ENCODE results near the gene HENMT1. TPM values are rescaled to one million over a fixed set of nuclear protein-coding genes. Genes with fewer than 3 reads are reported as not detected.

The HENMT1 gene
- total and polyA plus RNA-seq, 4 donors, result 3.4 to 7.8 (median 4.7) TPM

DNA sequence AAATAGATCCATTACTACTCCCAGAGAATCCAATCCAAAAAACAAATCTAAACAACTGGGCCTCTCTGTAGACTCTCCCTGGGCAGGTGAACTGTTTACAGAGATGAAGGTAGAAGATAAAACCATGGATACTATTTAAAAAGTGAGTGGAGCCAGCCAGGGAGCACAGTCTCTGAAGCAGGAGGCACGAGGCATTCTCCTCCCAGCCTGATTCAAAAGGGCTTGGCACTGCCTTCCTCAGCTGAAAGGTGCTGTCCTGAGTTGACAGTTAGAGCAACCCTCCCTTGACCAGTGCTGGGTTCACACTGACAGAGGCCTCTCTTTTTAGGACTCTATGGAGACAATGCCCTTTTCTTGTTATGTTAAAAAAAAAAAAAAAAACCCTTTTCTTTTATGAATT, 36.8 kb downstream of the HENMT1 start:
- Histone ChIP-seq H3K27me3 (ENCODE audit: control insufficient read depth in 3 of 3, insufficient read depth in 3 of 3, low read length in 2 of 3) (no peaks in the 10 kb centered on the region), H3K9me3 (ENCODE audit: control insufficient read depth in 4 of 4, insufficient read depth in 3 of 4, low read length in 3 of 4) (no peaks in the 10 kb centered on the region), H3K36me3 (ENCODE audit: control insufficient read depth in 4 of 4, insufficient read depth in 4 of 4, low read length in 4 of 4) (peaks cover 0 to 9% (median 3%) of the 10 kb centered on the region in 4 donors), H3K4me3 (no peak overlapping the region), H3K9ac (ENCODE audit: insufficient read depth in 1 of 2, low read length in 2 of 2) (no peak overlapping the region), H3K4me1 (ENCODE audit: control insufficient read depth in 5 of 5, insufficient read depth in 5 of 5, low read length in 5 of 5) (peaks cover 0 to 16% (median 0%) of the 10 kb centered on the region in 5 donors), H3K27ac (ENCODE audit: low read depth in 1 of 2, low read length in 1 of 2) (no peak overlapping the region)
- no peak for DNase-seq
- TF ChIP-seq, protein P1, sequence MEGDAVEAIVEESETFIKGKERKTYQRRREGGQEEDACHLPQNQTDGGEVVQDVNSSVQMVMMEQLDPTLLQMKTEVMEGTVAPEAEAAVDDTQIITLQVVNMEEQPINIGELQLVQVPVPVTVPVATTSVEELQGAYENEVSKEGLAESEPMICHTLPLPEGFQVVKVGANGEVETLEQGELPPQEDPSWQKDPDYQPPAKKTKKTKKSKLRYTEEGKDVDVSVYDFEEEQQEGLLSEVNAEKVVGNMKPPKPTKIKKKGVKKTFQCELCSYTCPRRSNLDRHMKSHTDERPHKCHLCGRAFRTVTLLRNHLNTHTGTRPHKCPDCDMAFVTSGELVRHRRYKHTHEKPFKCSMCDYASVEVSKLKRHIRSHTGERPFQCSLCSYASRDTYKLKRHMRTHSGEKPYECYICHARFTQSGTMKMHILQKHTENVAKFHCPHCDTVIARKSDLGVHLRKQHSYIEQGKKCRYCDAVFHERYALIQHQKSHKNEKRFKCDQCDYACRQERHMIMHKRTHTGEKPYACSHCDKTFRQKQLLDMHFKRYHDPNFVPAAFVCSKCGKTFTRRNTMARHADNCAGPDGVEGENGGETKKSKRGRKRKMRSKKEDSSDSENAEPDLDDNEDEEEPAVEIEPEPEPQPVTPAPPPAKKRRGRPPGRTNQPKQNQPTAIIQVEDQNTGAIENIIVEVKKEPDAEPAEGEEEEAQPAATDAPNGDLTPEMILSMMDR (IDR thresholded peaks at IDR 0.05; ENCODE audit: control extremely low read depth, extremely low read depth), result no peak
- ATAC-seq (ENCODE audit: insufficient read depth, low FRiP score), result no peak
- WGBS, 2 donors, result 85 to 95% methylated on average over 1 of the region's 1 CpG

DNA sequence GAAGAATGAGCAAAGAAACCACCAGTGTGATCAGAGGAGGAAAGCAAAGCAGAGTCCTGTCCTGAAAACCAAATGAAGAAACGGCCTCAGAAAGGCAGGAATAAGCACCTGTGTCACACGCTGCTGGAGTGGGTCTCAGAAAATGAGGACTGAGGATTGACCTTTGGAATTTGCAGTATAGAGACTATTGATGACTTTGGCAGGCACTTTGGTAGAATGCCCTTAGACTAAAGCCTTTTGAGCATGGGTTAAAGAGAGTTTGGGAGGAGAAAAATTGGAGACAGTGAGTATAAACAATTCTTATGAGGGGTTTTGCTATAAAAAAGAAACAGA, 43.2 kb downstream of the HENMT1 start:
- DNase-seq (no peak), ATAC-seq (ENCODE audit: insufficient read depth, low FRiP score) (no peak)
- H3K9ac ChIP-seq (ENCODE audit: insufficient read depth in 1 of 2, low read length in 2 of 2), result no peak overlapping the region
- no peaks in the 10 kb centered on the region for H3K9me3 ChIP-seq (ENCODE audit: control insufficient read depth in 4 of 4, insufficient read depth in 3 of 4, low read length in 3 of 4)
- peaks cover 0 to 10% (median 0%) of the 10 kb centered on the region in 5 donors for H3K4me1 ChIP-seq (ENCODE audit: control insufficient read depth in 5 of 5, insufficient read depth in 5 of 5, low read length in 5 of 5)
- H3K27ac ChIP-seq (ENCODE audit: low read depth in 1 of 2, low read length in 1 of 2), result no peak overlapping the region
- WGBS, 2 donors, result 94 to 96% methylated on average over 2 of the region's 2 CpGs
- no peaks in the 10 kb centered on the region for H3K27me3 ChIP-seq (ENCODE audit: control insufficient read depth in 3 of 3, insufficient read depth in 3 of 3, low read length in 2 of 3)
- TF ChIP-seq, protein P1 (IDR thresholded peaks at IDR 0.05; ENCODE audit: control extremely low read depth, extremely low read depth), result no peak
- peaks cover 0 to 18% (median 9%) of the 10 kb centered on the region in 4 donors for H3K36me3 ChIP-seq (ENCODE audit: control insufficient read depth in 4 of 4, insufficient read depth in 4 of 4, low read length in 4 of 4)
- H3K4me3 ChIP-seq, result no peak overlapping the region

DNA sequence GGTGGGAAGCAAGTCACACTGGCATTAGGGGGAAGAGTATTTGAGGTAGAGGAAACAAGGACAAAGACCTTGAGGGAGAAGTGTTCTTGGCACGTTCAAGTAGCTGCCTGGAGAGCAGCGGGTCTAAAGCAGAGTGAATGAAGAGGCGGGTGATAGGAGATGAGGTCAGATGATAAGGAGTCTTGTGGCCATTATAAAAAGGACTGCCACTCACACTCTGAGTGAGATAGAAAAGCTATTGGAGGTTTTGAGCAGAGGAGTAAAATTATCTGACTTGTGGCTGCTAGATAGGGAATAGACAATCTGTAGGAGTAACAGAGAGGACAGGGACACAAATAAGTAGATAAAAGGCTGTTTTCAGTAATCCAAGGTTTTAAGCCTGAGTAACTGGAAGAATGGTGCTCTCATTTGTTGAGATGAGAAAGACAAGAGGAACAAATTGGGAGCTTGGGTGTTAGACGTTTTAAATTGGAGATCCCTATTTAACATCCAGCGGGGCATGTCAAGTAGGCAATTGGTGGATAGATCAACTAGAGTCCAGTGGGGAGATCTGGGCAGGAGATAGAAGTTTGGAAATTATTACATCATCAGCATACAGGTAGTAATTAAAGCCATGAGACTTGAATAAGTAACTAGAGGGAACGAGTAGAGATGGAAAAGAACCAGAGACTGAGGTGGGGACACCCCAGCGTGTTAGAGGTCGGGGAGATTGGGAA, 43.7 kb downstream of the HENMT1 start:
- 93% methylated on average over 8 of the region's 8 CpGs for WGBS, 2 donors
- ATAC-seq (ENCODE audit: insufficient read depth, low FRiP score) (no peak), DNase-seq (no peak)
- Histone ChIP-seq H3K36me3 (ENCODE audit: control insufficient read depth in 4 of 4, insufficient read depth in 4 of 4, low read length in 4 of 4) (peaks cover 0 to 22% (median 9%) of the 10 kb centered on the region in 4 donors), H3K27ac (ENCODE audit: low read depth in 1 of 2, low read length in 1 of 2) (no peak overlapping the region), H3K9me3 (ENCODE audit: control insufficient read depth in 4 of 4, insufficient read depth in 3 of 4, low read length in 3 of 4) (no peaks in the 10 kb centered on the region), H3K9ac (ENCODE audit: insufficient read depth in 1 of 2, low read length in 2 of 2) (no peak overlapping the region), H3K27me3 (ENCODE audit: control insufficient read depth in 3 of 3, insufficient read depth in 3 of 3, low read length in 2 of 3) (no peaks in the 10 kb centered on the region), H3K4me3 (no peak overlapping the region), H3K4me1 (ENCODE audit: control insufficient read depth in 5 of 5, insufficient read depth in 5 of 5, low read length in 5 of 5) (peaks cover 0 to 10% (median 0%) of the 10 kb centered on the region in 5 donors)
- TF ChIP-seq, protein P1 (IDR thresholded peaks at IDR 0.05; ENCODE audit: control extremely low read depth, extremely low read depth), result no peak

All from lung (tissue), 12 donors.